ENCODE data around the gene MRGPRF.

Gene MRGPRF

DNA sequence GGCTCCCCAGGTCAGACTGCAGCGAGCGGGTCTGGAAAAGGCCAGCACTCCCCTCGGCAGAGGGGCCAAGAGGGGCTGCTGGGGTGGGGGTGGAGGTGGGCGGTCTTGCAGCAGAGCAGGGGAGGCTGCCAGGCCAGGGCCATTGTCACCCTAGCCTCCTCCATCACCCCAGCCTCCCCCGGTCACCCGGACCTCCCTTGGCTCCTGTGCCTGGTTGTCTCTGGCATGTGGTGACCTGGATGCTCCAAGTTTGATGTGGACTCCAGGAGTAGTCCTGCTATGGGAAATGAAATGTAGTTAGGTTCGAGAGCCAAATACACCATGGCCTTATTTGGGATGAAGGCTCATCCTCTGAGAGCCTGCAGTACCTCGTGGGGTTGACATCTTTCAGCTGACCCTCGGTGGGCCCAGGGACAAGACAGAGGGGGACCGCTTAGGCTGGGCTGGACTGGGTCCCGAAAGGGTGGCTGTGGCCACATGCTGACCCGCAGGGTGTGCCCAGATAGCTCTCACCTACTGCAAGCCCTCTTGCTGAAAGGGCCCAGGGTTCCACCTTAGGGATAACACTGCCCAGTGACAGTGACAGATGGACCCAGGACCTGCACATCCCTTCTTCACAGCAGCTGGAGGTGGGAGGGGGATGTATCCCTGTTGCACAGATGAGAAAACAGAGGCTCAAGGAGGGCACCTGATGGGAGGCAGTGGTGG, 56.3 kb downstream of the MRGPRF start:
- no peaks in the 10 kb centered on the region for H3K27me3 ChIP-seq (ENCODE audit: low read depth, low read length)
- H3K27ac ChIP-seq (ENCODE audit: low read length): no peak overlapping the region
- H3K9me3 ChIP-seq (ENCODE audit: insufficient read depth, low read length): no peaks in the 10 kb centered on the region
- H3K9ac ChIP-seq (ENCODE audit: low read length): no peak overlapping the region
- H4K20me1 ChIP-seq (ENCODE audit: insufficient read depth, low read length): no peaks in the 10 kb centered on the region
- H3K36me3 ChIP-seq (replicated peaks; ENCODE audit: low read depth, low read length): no peaks in the 10 kb centered on the region
- H3K4me2 ChIP-seq (ENCODE audit: low read length): no peak overlapping the region
- H3K4me3 ChIP-seq (ENCODE audit: low read length): no peak overlapping the region
- no peaks in the 10 kb centered on the region for H3K4me1 ChIP-seq (ENCODE audit: low read length)
- TF ChIP-seq EZH2phosphoT487 (IDR thresholded peaks at IDR 0.05; ENCODE audit: low read depth): no peak
- TF ChIP-seq, protein P1, sequence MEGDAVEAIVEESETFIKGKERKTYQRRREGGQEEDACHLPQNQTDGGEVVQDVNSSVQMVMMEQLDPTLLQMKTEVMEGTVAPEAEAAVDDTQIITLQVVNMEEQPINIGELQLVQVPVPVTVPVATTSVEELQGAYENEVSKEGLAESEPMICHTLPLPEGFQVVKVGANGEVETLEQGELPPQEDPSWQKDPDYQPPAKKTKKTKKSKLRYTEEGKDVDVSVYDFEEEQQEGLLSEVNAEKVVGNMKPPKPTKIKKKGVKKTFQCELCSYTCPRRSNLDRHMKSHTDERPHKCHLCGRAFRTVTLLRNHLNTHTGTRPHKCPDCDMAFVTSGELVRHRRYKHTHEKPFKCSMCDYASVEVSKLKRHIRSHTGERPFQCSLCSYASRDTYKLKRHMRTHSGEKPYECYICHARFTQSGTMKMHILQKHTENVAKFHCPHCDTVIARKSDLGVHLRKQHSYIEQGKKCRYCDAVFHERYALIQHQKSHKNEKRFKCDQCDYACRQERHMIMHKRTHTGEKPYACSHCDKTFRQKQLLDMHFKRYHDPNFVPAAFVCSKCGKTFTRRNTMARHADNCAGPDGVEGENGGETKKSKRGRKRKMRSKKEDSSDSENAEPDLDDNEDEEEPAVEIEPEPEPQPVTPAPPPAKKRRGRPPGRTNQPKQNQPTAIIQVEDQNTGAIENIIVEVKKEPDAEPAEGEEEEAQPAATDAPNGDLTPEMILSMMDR (IDR thresholded peaks at IDR 0.05; ENCODE audit: low read depth, low read length): no peak
- H2AFZ ChIP-seq (ENCODE audit: low read depth, low read length): no peak overlapping the region
- H3K79me2 ChIP-seq (ENCODE audit: low read length): no peaks in the 10 kb centered on the region

DNA sequence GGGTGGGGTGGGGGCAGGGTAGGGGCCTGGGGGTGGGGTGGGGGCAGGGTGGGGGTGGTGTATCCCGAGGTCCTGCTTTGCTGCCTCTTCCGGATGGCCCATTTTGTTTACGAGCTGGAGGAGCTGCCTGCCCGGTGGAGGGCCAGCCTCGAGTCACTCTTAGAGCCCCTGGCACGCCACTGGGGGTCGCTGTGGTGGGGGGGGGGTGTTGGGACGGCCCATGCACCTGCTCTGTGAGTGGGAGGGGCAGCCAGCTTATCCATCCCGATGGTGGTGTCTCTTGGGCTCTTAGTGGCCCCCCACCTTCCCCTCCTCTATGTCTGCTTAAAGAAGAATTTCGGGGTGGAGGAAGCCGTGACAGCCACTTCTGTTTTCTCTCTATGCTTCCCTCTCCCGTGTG, 56.9 kb downstream of the MRGPRF start:
- Histone ChIP-seq H3K4me2 (ENCODE audit: low read length) (no peak overlapping the region), H3K79me2 (ENCODE audit: low read length) (no peaks in the 10 kb centered on the region), H4K20me1 (ENCODE audit: insufficient read depth, low read length) (no peaks in the 10 kb centered on the region), H3K27me3 (ENCODE audit: low read depth, low read length) (no peaks in the 10 kb centered on the region), H3K36me3 (replicated peaks; ENCODE audit: low read depth, low read length) (no peaks in the 10 kb centered on the region), H3K4me1 (ENCODE audit: low read length) (no peaks in the 10 kb centered on the region), H3K27ac (ENCODE audit: low read length) (no peak overlapping the region), H2AFZ (ENCODE audit: low read depth, low read length) (no peak overlapping the region), H3K9me3 (ENCODE audit: insufficient read depth, low read length) (no peaks in the 10 kb centered on the region), H3K9ac (ENCODE audit: low read length) (no peak overlapping the region), H3K4me3 (ENCODE audit: low read length) (no peak overlapping the region)
- TF ChIP-seq, protein P1 (IDR thresholded peaks at IDR 0.05; ENCODE audit: low read depth, low read length): 0 out of 2 replicates have a peak, but pooled peaks have one; percentile 25
- no peak for TF ChIP-seq EZH2phosphoT487 (IDR thresholded peaks at IDR 0.05; ENCODE audit: low read depth)

DNA sequence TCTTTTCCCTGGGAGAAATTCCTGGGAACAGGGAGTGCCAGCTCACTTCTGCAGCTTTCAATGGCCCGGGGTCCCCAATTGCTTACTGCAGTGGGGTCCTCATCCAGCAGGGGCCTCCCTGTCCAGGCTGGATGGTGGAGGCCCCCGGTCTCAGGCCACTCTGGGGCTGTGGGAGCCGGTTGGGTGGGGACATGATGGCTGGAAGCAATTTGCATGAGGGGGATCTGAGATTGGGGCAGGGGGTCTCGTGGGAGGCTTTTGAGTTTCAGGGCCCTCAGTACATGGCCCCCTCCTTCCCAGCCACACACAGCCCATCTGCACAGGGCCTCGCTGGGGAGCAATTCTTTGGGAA, 57.5 kb downstream of the MRGPRF start:
- no peak overlapping the region for H2AFZ ChIP-seq (ENCODE audit: low read depth, low read length)

DNA sequence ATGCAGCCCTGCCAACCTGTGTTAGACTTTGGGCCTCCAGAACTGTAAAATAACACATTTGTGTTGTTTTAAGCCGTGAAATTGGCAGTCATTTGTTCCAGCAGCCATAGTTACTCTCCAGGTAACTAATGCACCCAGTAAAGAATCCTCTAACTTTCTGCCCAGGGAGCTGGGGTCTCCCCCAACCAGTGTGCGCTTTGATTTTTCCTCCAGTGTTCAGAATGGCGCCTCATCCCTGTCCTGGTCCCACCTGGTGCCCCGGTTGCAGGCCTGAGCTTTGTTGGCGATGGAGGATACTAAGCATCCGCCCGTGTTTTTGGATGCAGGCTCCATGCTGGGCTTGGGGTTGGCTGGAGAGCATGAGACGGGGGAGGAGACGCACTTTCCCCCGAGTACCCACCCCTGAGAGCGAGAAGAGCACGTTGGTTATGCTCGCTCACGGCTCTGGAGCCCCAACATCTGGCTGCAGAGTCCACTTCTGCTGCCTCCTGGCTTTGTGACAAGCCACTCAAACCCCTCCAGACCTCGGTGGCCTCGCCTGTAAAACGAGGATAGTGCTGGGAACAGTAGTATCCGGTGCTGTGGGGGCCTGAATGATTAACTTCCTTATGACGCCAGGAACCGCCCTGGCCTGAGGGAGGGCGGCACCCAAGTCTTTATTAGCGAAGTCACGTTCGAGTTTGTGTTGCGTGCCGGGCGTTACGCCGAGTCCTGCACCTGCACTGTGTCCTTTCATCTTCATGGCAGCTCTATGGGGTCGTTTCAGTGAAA, 58.0 kb downstream of the MRGPRF start:
- H4K20me1 ChIP-seq (ENCODE audit: insufficient read depth, low read length): no peaks in the 10 kb centered on the region

More for the DNA sequence above, 57.5 kb downstream of the MRGPRF start:
- TF ChIP-seq EZH2phosphoT487 (IDR thresholded peaks at IDR 0.05; ENCODE audit: low read depth): no peak
- TF ChIP-seq, protein P1 (IDR thresholded peaks at IDR 0.05; ENCODE audit: low read depth, low read length): no peak
- H4K20me1 ChIP-seq (ENCODE audit: insufficient read depth, low read length): no peaks in the 10 kb centered on the region
- H3K27ac ChIP-seq (ENCODE audit: low read length): no peak overlapping the region
- H3K4me3 ChIP-seq (ENCODE audit: low read length): no peak overlapping the region
- no peaks in the 10 kb centered on the region for H3K27me3 ChIP-seq (ENCODE audit: low read depth, low read length)
- no peaks in the 10 kb centered on the region for H3K36me3 ChIP-seq (replicated peaks; ENCODE audit: low read depth, low read length)
- no peak overlapping the region for H3K9ac ChIP-seq (ENCODE audit: low read length)
- no peaks in the 10 kb centered on the region for H3K79me2 ChIP-seq (ENCODE audit: low read length)
- H3K9me3 ChIP-seq (ENCODE audit: insufficient read depth, low read length): no peaks in the 10 kb centered on the region
- no peaks in the 10 kb centered on the region for H3K4me1 ChIP-seq (ENCODE audit: low read length)
- H3K4me2 ChIP-seq (ENCODE audit: low read length): no peak overlapping the region

More for the DNA sequence above, 58.0 kb downstream of the MRGPRF start:
- no peak overlapping the region for H3K27ac ChIP-seq (ENCODE audit: low read length)
- H3K4me3 ChIP-seq (ENCODE audit: low read length): no peak overlapping the region
- no peaks in the 10 kb centered on the region for H3K4me1 ChIP-seq (ENCODE audit: low read length)
- no peak overlapping the region for H3K9ac ChIP-seq (ENCODE audit: low read length)
- no peaks in the 10 kb centered on the region for H3K27me3 ChIP-seq (ENCODE audit: low read depth, low read length)
- H3K79me2 ChIP-seq (ENCODE audit: low read length): no peaks in the 10 kb centered on the region
- H3K36me3 ChIP-seq (replicated peaks; ENCODE audit: low read depth, low read length): no peaks in the 10 kb centered on the region
- TF ChIP-seq, protein P1 (IDR thresholded peaks at IDR 0.05; ENCODE audit: low read depth, low read length): no peak
- TF ChIP-seq EZH2phosphoT487 (IDR thresholded peaks at IDR 0.05; ENCODE audit: low read depth): no peak
- no peak overlapping the region for H2AFZ ChIP-seq (ENCODE audit: low read depth, low read length)
- H3K9me3 ChIP-seq (ENCODE audit: insufficient read depth, low read length): no peaks in the 10 kb centered on the region
- H3K4me2 ChIP-seq (ENCODE audit: low read length): no peak overlapping the region

All from OCI-LY3 (cell line).